ENCODE data around the gene FAM83C.

The FAM83C gene

DNA sequence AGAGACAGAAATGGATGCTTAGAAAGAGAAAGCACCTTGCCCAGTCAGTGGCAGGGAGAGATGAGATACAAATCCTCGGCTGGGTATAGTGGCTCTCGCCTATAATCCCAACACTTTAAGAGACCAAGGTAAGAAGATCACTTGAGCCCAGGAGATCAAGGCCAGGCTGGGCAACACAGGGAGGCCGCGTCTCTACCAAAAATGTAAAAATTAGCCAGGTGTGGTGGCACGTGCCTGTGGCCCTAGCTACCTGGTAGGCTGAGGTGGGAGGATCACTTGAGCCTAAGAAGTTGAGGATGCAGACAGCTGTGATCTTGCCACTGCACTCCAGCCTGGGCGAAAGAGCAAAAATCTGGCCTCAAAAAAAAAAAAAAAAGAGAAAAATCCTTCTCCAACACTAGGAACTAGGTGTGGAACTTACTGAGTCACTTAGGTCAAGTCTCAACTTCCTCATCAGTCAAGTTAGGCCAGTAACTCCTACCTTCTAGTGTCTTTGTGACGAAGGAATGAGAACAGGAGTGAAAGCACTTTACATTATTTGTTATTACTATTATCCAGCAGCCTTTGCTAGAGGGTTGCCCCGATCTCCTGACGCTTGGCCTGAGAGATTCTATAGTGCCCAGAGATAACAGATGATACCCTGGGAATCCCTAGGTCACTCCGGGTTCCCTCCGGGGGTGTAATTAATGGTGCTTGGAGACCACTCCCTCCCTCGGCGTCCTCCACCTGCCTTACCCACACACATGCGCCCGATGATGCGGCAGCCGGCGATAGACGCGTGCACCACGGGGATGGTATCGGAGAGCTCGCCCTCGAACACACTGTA lies 8.6 kb downstream of the FAM83C start:
- DNase-seq (ENCODE audit: low read depth): peak; percentile 18

DNA sequence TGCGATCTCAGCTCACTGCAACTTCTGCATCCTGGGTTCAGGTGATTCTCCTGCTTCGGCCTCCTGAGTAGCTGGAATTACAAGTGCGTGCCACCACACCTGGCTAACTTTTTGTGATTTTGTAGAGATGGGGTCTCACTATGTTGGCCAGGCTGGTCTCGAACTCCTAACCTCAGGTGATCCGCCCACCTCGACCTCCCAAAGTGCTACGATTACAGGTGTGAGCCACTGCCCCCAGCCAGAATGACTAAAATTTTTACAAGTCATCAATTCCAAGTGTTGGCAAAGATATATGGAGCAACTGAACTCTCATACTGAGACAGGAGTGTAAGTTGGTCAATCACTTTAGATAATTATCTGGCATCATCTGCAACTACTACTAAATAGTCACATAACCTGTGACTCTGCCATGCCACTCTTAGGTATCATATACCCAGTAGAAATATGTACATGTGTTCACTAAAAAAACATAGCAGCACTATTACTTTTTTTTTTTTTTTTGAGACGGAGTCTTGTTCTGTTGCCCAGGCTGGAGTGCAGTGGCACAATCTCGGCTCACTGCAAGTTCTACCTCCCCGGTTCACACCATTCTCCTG lies 10.6 kb downstream of the FAM83C start:
- no peak for DNase-seq (ENCODE audit: low read depth)

DNA sequence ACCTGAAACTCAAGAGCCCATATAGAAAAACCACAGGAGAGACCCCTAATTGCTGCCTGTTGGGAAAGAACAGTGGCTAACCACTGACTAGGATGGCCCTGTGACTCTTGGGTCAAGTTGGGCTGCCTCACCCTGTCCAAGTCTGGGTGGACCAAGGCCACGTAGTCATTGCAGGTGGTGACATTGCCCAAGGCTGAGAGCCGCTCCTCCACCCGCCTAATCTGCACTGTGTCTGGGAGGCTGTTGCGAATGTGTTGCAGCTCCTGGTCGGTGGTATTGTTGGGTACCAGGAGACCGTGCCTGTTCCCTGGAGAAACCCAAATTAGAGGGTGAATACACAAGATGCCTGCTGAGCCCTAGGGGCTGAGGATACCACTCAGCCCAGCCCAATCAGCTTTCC lies 11.7 kb downstream of the FAM83C start:
- no peak for DNase-seq (ENCODE audit: low read depth)

DNA sequence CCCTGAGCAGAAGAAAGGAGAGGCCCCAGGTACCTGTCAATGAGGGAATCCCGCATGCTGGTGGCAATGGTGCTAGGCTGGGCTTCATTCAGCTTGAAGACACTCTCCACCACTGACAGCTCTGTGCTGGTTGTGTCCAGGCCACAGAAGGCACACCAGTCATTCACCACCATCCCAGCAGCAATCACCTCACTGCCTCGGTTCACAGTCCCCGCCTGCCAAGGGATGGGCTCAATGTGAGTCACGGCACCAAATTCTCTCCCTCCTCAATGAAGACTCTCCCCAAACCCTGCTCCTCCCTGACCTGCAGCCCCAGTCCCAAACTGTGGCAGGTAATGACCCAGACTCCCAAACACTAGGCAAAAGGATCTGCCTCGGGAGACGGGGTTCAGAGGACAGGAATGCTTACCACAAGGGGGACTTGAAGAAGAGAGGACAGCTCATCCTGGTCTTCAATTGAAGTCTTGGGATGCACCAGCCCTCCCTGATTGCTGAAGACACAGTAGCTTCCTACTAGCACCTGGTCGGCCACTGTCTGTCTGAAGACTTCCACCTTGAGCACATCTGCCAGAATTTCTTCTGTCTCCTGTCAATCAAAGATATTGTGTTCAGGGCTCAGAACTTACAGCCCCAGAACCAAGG lies 12.6 kb downstream of the FAM83C start:
- DNase-seq (ENCODE audit: low read depth): no peak

DNA sequence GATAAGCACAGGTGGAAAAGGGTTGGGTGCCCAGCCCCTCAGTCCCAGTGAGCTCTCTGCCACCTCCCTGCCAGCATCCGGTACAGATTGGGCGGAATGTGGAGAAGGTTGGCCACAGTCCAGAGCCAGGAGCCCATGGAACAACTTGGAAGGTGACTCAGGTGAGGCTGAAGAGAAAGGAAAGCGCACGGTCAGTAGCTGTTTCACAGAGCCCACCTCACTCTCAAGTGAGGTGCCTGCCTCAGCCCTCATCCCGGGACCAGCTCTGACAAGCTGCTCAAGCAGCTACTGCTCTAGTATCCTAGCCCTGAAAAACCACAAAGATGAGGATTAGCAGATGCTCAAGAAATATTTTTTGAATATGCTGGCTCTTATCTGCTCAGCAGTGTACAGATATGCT lies 13.2 kb downstream of the FAM83C start:
- no peak for DNase-seq (ENCODE audit: low read depth)

DNA sequence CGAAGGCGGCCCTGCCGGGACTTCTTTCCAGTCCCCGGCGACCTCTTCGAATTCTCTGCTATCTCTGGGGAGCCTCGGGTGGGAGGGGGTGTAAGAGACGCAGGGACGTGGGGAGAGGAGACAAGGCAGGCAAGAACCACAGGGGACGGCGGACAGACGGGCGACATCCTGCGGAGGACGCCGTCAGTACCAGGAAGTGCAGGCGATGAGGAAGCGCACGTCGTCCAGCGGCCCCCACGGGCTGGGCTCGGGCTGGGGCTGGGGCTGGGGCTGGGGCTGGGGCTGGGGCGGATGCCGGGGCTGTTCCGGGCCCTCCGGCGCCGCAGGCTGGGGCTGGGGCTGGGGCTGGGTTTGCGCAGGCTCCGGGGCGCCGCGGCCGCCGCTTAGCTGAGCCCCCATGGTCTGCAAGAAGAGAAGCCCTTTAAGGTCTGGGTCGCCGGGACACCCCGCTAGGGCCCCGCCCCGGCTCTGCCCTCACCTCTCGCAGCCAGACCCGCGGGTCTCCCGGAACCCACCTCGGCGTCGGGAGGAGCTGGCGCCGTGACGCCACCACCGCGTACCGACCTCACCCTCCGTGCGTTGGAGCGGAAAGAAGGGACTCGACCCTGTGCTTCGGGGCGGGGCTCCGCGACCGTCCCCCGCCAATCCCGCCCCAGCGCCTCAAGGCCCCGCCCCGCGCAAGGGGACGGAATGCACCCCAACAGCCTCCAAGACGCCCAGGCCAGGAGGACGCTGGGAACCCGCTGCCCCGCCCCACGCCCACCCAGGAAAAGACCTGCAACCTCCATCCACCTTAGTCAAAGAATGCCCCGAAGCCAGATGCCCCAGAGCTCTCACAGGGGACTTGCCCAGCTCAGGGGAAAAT lies 14.5 kb downstream of the FAM83C start, which contains the start of gene MMP24OS:
TSS of gene MMP24OS (minus strand) at position 592 of the 865 bp plus-strand sequence. CDS start at position 399, 193 bp downstream.
- DNase-seq (ENCODE audit: low read depth): peak; percentile 80

DNA sequence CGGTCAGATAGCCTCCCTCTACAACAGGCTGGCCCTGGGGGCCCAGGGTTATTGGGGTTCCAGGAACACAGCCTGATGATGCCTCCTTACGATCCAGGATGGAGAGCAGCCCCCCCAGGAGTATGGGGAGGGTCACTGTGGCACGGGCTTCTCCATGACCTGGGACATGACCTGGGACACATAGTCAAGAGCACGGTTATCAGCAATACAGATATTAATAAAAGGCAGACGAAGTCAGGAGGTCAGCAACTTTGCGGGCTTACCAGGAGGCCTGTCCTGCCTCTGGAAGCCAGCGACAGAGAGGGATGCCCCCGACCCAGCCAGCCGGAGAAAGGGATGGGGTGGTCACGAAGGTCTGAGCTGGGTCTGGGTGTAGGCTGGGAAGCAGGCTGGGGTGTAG lies 15.1 kb downstream of the FAM83C start:
- no peak for DNase-seq (ENCODE audit: low read depth)

DNA sequence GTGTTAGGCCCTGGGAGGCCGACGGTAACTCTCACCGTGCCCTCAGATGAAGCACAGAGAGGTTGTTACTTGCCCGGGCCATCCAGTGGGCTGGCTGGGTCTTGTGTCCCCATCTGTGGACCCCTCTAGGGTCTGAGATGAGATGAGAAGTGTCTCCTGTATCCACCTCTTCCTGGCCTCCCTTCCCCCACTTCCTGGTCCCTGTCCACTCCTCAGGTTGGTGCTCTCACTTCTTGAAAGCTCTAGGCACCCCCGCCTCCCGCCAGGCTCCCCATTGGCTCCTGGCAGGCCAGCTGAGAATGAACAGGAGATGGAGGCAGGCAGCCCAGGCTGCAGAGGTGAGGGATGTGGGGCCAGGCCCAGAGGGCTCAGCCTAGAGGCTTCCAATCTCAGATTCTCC lies 15.8 kb downstream of the FAM83C start:
- no peak for DNase-seq (ENCODE audit: low read depth)

DNA sequence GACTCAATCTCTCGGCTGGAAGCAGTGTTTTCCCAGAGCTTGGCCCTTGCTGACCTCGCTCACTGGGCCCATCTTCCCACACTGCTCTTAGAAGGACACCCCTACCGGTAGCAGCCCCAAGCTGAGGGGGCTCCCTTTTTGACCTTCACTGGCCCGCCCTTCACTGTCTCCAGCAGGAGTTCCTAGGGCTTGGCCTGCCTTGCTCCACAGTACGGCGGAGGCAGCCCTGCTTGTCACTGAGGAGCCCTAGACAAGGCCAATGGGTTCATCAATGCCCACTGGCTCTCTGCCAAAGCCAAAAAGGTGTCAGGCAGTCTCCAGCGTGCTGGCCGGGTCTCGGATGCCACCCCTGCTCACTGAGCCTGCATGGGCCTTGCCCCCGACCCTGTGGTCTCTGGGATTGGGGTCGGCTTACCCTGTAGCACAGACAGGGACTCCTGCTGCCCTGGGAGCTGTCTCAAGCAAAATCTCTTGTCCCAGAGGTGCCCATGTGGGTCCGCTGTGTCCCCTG lies 16.4 kb downstream of the FAM83C start:
- DNase-seq (ENCODE audit: low read depth): no peak

DNA sequence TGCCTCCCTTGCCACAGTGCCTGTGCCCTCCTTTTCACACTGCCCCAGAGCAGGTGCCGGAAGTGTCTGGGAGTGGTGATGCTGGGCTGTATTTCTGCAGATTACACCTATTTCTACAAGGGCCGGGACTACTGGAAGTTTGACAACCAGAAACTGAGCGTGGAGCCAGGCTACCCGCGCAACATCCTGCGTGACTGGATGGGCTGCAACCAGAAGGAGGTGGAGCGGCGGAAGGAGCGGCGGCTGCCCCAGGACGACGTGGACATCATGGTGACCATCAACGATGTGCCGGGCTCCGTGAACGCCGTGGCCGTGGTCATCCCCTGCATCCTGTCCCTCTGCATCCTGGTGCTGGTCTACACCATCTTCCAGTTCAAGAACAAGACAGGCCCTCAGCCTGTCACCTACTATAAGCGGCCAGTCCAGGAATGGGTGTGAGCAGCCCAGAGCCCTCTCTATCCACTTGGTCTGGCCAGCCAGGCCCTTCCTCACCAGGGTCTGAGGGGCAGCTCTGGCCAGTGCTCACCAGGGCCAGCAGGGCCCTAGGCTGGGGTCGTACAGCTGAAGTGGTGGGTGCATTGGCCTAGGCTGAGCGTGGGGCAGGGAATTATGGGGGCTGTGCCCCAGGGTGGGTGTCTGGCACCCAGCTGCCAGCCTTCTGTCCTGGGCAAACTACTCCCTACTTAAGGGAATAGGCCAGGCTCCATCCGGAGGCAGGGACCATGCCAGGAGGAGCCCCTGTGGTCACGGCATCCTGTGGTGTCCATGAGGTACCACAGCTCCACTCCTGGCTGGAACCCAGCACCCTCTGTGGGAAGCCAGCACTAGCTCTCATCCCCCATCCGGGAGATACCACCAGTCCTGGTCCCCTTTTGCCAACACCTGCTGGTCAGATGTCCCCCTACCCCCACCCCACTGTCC lies 17.8 kb downstream of the FAM83C start:
- no peak for DNase-seq (ENCODE audit: low read depth)

DNA sequence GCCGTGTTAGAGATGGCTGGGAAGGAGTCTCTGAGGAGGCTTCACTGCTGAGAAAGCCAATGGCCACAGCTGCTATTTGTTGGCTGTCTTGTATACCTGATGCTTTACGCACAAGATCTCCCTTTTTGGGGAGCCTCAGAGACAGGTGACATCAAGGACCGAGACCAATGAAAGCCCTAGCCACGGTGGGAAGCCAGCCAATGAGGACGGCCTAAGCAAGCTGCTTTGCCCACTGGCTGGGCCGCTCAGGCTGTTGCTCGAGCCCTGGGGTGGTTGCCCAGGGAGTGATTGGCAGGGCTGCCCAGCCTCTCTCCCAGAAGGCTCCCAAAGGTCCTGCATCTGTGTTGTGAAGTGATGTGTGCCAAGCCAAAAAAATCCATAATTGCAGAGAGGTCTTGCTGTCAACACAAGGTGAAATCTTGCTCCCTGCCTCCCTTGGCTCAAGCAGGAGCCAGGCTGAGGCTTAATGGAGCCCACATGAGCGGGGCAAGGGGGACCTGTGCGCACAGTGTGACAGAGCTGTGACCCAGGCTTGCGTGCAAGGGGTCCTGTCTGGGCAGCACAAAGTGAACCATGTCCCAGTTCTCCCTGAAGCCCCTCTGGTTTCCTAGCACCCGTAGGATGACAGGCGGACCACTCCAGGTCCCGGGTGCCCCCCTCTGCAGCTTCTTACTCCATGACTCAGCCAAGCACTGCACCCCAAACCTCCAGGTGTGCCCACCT lies 18.6 kb downstream of the FAM83C start:
- DNase-seq (ENCODE audit: low read depth): no peak

DNA sequence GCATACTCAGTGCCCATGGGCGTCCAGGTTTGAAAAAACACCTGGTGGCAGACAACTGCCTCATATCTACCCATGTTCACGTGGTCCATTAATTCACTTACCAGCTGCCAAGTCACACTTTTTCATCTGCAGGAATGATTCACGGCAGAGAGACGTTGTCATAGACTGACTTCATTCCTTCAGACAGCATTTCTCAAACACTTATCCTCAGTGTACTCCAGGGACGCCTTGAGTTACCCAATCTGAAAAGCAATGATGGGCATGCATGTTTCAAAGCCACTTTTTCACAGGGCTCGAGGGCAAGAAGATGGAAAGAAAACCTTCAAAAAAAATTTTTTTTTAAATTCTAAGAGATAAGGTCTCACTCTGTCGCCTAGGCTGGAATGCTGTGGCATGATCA lies 20.3 kb downstream of the FAM83C start:
- DNase-seq (ENCODE audit: low read depth): no peak

DNA sequence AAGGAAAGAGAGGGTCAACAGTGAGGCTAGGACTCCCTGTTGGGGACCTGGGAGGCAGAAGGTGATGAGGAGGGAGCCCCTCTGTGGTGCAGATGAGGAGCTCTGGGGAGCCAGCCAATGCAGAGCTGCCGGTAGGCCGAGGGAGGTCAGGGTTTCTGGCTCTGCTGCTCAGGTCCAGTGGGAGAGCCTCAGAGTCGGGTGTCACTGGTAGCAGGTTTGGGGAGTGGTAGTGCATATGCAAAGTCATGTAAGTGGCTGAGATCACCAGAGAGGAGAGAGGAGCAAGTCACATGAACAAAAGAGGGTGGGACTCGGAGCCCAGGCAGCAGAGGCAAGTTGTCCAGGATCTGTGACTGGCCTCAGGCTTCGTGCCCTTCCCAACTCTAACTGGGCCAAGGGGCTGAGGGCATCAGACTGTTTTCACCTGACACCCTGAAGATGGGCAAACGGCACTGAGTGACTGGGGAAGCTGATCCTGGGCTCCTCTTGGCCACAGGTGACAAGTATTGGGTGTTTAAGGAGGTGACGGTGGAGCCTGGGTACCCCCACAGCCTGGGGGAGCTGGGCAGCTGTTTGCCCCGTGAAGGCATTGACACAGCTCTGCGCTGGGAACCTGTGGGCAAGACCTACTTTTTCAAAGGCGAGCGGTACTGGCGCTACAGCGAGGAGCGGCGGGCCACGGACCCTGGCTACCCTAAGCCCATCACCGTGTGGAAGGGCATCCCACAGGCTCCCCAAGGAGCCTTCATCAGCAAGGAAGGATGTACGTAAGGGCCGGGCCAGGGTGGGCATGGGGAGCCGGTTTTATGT lies 20.9 kb downstream of the FAM83C start:
- no peak for DNase-seq (ENCODE audit: low read depth)

DNA sequence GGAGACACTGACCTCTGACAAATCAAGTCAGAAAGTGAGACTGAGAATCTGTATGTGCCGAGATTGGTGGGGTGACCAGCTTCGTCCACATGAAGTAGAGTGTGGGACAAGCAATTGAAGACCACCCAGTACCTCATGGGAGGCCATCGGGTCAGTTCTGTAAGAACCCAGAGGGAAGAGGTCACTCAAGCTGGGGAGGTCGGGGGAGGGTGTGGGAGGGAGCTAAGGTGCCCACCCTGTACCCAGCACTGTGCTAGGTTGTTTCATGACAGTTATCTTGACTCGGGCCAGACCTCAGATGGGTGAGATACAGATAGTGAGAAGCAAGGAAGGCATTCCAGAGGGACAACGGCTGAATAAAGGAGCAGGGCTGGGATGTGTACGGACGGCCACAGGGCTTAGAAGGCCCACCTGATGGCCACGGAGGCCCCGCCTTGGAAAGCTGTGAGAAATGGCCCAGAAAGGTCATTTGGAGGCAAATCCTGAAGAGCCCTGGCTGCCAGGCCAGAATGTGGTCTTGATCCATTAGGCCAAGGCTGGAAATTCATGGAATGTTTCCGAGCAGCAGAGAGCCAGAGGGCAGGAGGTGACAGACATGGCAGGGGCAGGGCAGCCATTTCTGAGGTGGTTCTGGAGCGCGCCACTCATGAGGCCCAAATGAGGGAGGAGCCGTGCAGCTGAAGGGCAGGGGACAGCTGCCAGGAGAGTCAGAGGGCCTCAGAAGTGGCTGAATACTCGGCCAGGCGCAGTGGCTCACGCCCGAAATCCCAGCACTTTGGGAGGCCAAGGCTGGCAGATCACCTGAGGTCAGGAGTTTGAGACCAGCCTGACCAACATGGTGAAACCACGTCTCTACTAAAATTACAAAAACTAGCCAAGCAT lies 22.0 kb downstream of the FAM83C start:
- no peak for DNase-seq (ENCODE audit: low read depth)

DNA sequence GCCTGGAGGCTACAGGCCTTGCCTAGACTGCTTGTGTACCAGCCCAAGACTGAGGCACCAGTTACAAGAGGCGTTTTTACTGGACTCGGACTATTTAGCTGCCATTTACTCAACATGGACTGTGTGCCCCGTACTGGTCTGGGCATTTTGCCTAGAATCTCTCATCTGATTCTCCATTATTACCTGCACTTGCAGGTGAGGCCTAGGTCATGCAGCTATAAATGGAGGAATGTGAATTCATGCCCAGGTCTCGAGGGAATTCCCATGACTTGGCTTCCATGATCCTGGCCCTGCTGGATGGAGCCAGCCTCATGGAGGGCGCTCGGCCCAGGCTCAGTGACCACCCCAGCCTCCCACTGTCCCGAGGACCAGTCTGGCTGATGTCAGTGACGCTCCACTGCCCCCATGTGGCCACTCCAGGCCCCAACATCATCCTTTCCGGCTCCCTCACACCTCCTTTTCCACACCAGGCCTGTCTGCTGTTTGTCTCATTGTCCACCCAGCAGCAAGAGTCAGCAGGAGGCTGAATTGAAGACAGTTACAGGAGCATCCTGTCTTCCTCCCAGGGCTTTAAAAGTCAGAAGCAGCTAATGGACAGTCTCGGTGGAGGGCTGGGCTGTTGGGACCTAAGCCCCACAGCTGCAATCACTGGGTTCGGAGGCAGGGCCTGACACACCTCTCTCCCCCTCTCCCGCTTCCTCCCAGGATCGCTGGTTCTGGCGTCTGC lies 23.0 kb downstream of the FAM83C start:
- DNase-seq (ENCODE audit: low read depth): no peak

DNA sequence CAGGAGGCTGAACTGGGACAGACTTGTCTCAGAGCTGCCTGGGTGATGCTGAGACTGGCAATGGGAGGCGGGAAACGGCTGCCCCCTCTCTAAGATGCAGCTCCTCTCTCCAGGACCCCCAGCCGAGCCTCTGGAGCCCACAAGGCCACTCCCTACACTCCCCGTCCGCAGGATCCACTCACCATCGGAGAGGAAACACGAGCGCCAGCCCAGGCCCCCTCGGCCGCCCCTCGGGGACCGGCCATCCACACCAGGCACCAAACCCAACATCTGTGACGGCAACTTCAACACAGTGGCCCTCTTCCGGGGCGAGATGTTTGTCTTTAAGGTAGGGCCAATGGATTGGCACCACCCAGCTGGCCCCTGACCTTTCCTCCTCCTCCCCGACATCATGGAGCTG lies 25.1 kb downstream of the FAM83C start:
- no peak for DNase-seq (ENCODE audit: low read depth)

DNA sequence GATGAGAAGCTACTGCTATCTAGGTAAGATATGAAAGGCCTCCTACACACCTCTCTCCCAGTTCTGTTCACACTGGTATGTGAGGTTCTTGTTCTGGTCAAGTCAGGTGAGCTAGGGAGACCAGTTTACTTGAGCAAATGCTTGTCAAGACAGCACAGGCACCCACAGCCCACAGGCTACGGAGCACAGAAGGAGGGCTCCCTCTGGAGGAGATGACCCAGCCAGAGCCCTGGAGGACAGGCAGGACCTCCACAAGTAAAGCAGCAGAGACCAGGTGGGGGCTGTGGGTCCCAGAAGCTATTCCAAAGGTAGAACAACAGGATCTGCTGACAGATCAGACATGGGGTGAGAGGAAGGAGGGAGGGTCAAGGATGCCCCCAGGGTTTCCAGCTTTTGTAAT lies 27.5 kb downstream of the FAM83C start:
- no peak for DNase-seq (ENCODE audit: low read depth)
